SK-N-SH (cell line): ENCODE data around the gene SLC25A25. TPM values are rescaled to one million over a fixed set of nuclear protein-coding genes. Genes with fewer than 3 reads are reported as not detected.

ENCODE experiments used
- CTCF ChIA-PET: fragments of 300-600, 350-600 bp; formaldehyde crosslinking; extraction: SDS; loops from one replicate; lab custom pipeline; 2021; lab: Yijun Ruan, JAX
- POLR2A ChIA-PET: fragments of 350-600 bp; sonication (Branson Sonifier 250); formaldehyde crosslinking; extraction: SDS; loops from one replicate; lab custom pipeline; 2020; ENCODE audit warnings: antibody characterized with exemption, inconsistent platforms; lab: Yijun Ruan, JAX
- DNase-seq: peaks from one replicate; pipeline ENCODE4 v3.0.0; 2012
- H2AFZ ChIP-seq: fragments of 200-600 bp; sonication (generic); 2 replicates; pipeline ENCODE4 v1.8.1; 2016; ENCODE audit warnings: antibody characterized with exemption, mild to moderate bottlenecking, low read depth
- H3F3A ChIP-seq: fragments of 200-600 bp; sonication (generic); replicated peaks from 2 replicates; pipeline ENCODE3; 2016; ENCODE audit warnings: antibody characterized with exemption, mild to moderate bottlenecking; ENCODE audit not compliant: insufficient read depth
- H3K27ac ChIP-seq, 2 experiments: fragments of 200-500 bp in 1 of 2; fragments of 200-600 bp in 1 of 2; sonication (Bioruptor generic) in 1 of 2; sonication (generic), shearing (Covaris generic) in 1 of 2; 2 replicates each; pipeline versions ENCODE4 v1.5.1 to v1.6.1; 2014 to 2016; ENCODE audit warnings: low read depth in 2 of 2, inconsistent platforms in 1 of 2, low read length in 1 of 2, mild to moderate bottlenecking in 1 of 2, mixed read lengths in 1 of 2
- H3K27me3 ChIP-seq: fragments of 200-600 bp; sonication (generic), shearing (Covaris generic); 2 replicates; pipeline ENCODE4 v1.6.1; 2016; ENCODE audit warnings: mixed run types; ENCODE audit not compliant: insufficient read depth
- H3K36me3 ChIP-seq, 2 experiments: fragments of 200-500 bp in 1 of 2; fragments of 200-600 bp in 1 of 2; sonication (Bioruptor generic) in 1 of 2; sonication (generic) in 1 of 2; replicated peaks in 1 of 2; 2 replicates each; pipeline versions ENCODE3 to v1.5.1; 2014 to 2016; ENCODE audit warnings: low read length in 1 of 2, mild to moderate bottlenecking in 1 of 2; ENCODE audit not compliant: insufficient read depth in 2 of 2, control insufficient read depth in 1 of 2
- H3K4me1 ChIP-seq, 2 experiments: fragments of 200-500 bp in 1 of 2; fragments of 200-600 bp in 1 of 2; sonication (Bioruptor generic) in 1 of 2; sonication (generic), shearing (Covaris generic) in 1 of 2; 2 replicates each; pipeline versions ENCODE4 v1.5.1 to v1.6.1; 2014 to 2016; ENCODE audit warnings: low read depth in 1 of 2, low read length in 1 of 2, mixed run types in 1 of 2; ENCODE audit not compliant: insufficient read depth in 2 of 2, control insufficient read depth in 1 of 2
- H3K4me2 ChIP-seq: fragments of 200-600 bp; sonication (generic), shearing (Covaris generic); 2 replicates; pipeline ENCODE4 v1.6.1; 2017; ENCODE audit warnings: mixed run types
- H3K4me3 ChIP-seq, 2 experiments: fragments of 200-500 bp in 1 of 2; fragments of 200-600 bp in 1 of 2; sonication (Bioruptor generic) in 1 of 2; sonication (generic), shearing (Covaris generic) in 1 of 2; 2 replicates each; pipeline versions ENCODE4 v1.5.1 to v1.8.1; 2014 to 2016; ENCODE audit warnings: low read depth in 2 of 2, inconsistent platforms in 1 of 2, low read length in 1 of 2, mild to moderate bottlenecking in 1 of 2, mixed read lengths in 1 of 2, moderate library complexity in 1 of 2
- H3K79me2 ChIP-seq: fragments of 200-600 bp; sonication (generic); 2 replicates; pipeline ENCODE4 v1.8.1; 2017; ENCODE audit warnings: mild to moderate bottlenecking; ENCODE audit not compliant: insufficient read depth
- H3K9ac ChIP-seq: fragments of 200-600 bp; sonication (generic); 2 replicates; pipeline ENCODE4 v1.6.1; 2017; ENCODE audit warnings: mixed run types
- H3K9me2 ChIP-seq: fragments of 200-600 bp; sonication (generic); 2 replicates; pipeline ENCODE4 v1.6.1; 2017; ENCODE audit warnings: mixed run types
- H3K9me3 ChIP-seq: fragments of 200-600 bp; sonication (generic); 2 replicates; pipeline ENCODE4 v1.6.1; 2017; ENCODE audit warnings: mixed run types, mild to moderate bottlenecking, moderate library complexity
- H4K20me1 ChIP-seq: fragments of 200-600 bp; sonication (generic); 2 replicates; pipeline ENCODE4 v1.6.1; 2017; ENCODE audit warnings: mild to moderate bottlenecking, mixed run types; ENCODE audit not compliant: insufficient read depth
- CHD2 ChIP-seq: fragments of 150-350 bp; IDR thresholded peaks from 2 replicates; pipeline ENCODE4 v1.6.1; 2018; ENCODE audit warnings: low read length; ENCODE audit not compliant: partially characterized antibody
- ELF1 ChIP-seq: IDR thresholded peaks from 2 replicates; pipeline ENCODE4 v1.4.0; 2012
- EZH2phosphoT487 ChIP-seq: fragments of 200-600 bp; sonication (generic); IDR thresholded peaks from 2 replicates; pipeline ENCODE4 v1.6.1; 2017; ENCODE audit warnings: low read depth, mixed run types, mild to moderate bottlenecking, antibody characterized with exemption, moderate library complexity, borderline replicate concordance
- FOSL2 ChIP-seq: IDR thresholded peaks from 2 replicates; pipeline ENCODE4 v1.4.0; 2012; ENCODE audit warnings: low read depth, mild to moderate bottlenecking, moderate library complexity, borderline replicate concordance
- FOXJ3 ChIP-seq: sonication (generic); formaldehyde crosslinking; IDR thresholded peaks from 2 replicates; pipeline ENCODE4 v1.5.1; 2020; ENCODE audit warnings: mild to moderate bottlenecking, missing genetic modification reagents
- GABPA ChIP-seq: IDR thresholded peaks from 2 replicates; pipeline ENCODE4 v1.4.0; 2012; ENCODE audit warnings: low read depth, mild to moderate bottlenecking
- NFIC ChIP-seq: IDR thresholded peaks from 2 replicates; pipeline ENCODE4 v1.4.0; 2012; ENCODE audit warnings: borderline replicate concordance
- POLR2AphosphoS5 ChIP-seq: IDR thresholded peaks from 2 replicates; pipeline ENCODE4 v1.6.1; 2012; ENCODE audit warnings: low read depth, low read length
- RFX5 ChIP-seq: IDR thresholded peaks from 2 replicates; pipeline ENCODE4 v1.6.1; 2012; ENCODE audit warnings: mild to moderate bottlenecking, improper control_type of control experiment, low read length
- RXRA ChIP-seq: IDR thresholded peaks from 2 replicates; pipeline ENCODE4 v1.4.0; 2012; ENCODE audit warnings: low read depth, mild to moderate bottlenecking, borderline replicate concordance
- SMC3 ChIP-seq: IDR thresholded peaks from 2 replicates; pipeline ENCODE4 v1.6.1; 2012; ENCODE audit warnings: low read depth, low read length, improper control_type of control experiment
- TEAD4 ChIP-seq: IDR thresholded peaks from 2 replicates; pipeline ENCODE4 v1.4.0; 2012; ENCODE audit warnings: mild to moderate bottlenecking, borderline replicate concordance; ENCODE audit not compliant: insufficient read depth
- WGBS: methylation state at CpG from one replicate; pipeline ENCODE4 v1.1.6; 2017; ENCODE audit warnings: low lambda C conversion rate; 5-methylcytosine and 5-hydroxymethylcytosine counted together
- polyA plus RNA-seq, 3 experiments: library from polyadenylated mRNA; depleted of rRNA; stranded (reverse); fragments of >200 nt; gene quantifications; 2 replicates each; pipeline ENCODE4 v1.2.3, GENCODE V29; 2012
- TF ChIP-seq, protein P1 (sequence below): fragments of 150-350 bp; IDR thresholded peaks from 2 replicates; pipeline ENCODE4 v1.6.1; 2016; ENCODE audit warnings: mild to moderate bottlenecking, low read depth, low read length
- TF ChIP-seq, protein P2 (sequence below): fragments of 200-600 bp; sonication (generic); IDR thresholded peaks from 2 replicates; pipeline ENCODE4 v1.6.1; 2017; ENCODE audit warnings: antibody characterized with exemption, mild to moderate bottlenecking, moderate library complexity
- TF ChIP-seq, protein P3 (sequence below): IDR thresholded peaks from 2 replicates; pipeline ENCODE4 v1.6.1; 2012; ENCODE audit warnings: mild to moderate bottlenecking, low read depth, low read length, moderate library complexity
- TF ChIP-seq, protein P4 (sequence below): IDR thresholded peaks from 2 replicates; pipeline ENCODE4 v1.4.0; 2012; ENCODE audit warnings: low read depth, borderline replicate concordance

SLC25A25 gene
- polyA plus RNA-seq, 1 of the 3 experiments (the other 2 are of a cell fraction), result 12.1 TPM

DNA sequence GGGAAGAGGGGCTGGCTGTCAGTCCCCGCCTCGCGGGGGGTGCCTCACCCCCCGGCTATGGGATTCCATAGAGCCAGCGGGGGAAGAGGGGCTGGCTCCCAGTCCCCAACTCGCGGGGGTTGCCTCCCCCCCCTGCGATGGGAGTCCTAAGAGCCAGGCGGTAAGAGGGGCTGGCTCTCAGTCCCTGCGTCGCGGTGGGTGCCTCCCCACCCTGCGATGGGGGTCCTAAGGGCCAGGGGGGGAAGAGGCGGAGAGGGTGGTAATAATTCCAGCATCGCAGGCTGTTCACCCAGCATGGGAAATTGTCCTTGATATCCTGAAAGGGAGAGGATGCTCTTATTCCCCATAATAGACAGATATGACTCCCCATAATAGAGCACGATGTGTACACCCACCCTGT is 71.6 kb downstream of the SLC25A25 start:
- Histone ChIP-seq H3K27me3 (no peaks in the 10 kb centered on the region), H3K4me2 (no peak overlapping the region), H3K9ac (no peak overlapping the region), H3F3A (no peaks in the 10 kb centered on the region), H3K27ac (no peak overlapping the region), H2AFZ (no peak overlapping the region), H4K20me1 (no peaks in the 10 kb centered on the region), H3K9me3 (no peaks in the 10 kb centered on the region), H3K9me2 (no peaks in the 10 kb centered on the region), H3K79me2 (no peaks in the 10 kb centered on the region), H3K4me3 (no peak overlapping the region), H3K4me1 (peaks cover 0 to 3% of the 10 kb centered on the region in 2 experiments; a peak in 1 of 4 replicates), H3K36me3 (no peaks in the 10 kb centered on the region)
- ChIA-PET POLR2A (no interaction called here), CTCF (no interaction called here)
- DNase-seq, result no peak
- TF ChIP-seq NFIC (no peak), EZH2phosphoT487 (no peak), FOSL2 (no peak), SMC3 (no peak), TEAD4 (no peak), FOXJ3 (CRISPR knock-in tag) (no peak), CHD2 (no peak)
- TF ChIP-seq, protein P1, sequence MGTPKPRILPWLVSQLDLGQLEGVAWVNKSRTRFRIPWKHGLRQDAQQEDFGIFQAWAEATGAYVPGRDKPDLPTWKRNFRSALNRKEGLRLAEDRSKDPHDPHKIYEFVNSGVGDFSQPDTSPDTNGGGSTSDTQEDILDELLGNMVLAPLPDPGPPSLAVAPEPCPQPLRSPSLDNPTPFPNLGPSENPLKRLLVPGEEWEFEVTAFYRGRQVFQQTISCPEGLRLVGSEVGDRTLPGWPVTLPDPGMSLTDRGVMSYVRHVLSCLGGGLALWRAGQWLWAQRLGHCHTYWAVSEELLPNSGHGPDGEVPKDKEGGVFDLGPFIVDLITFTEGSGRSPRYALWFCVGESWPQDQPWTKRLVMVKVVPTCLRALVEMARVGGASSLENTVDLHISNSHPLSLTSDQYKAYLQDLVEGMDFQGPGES, result no peak
- TF ChIP-seq, protein P2, sequence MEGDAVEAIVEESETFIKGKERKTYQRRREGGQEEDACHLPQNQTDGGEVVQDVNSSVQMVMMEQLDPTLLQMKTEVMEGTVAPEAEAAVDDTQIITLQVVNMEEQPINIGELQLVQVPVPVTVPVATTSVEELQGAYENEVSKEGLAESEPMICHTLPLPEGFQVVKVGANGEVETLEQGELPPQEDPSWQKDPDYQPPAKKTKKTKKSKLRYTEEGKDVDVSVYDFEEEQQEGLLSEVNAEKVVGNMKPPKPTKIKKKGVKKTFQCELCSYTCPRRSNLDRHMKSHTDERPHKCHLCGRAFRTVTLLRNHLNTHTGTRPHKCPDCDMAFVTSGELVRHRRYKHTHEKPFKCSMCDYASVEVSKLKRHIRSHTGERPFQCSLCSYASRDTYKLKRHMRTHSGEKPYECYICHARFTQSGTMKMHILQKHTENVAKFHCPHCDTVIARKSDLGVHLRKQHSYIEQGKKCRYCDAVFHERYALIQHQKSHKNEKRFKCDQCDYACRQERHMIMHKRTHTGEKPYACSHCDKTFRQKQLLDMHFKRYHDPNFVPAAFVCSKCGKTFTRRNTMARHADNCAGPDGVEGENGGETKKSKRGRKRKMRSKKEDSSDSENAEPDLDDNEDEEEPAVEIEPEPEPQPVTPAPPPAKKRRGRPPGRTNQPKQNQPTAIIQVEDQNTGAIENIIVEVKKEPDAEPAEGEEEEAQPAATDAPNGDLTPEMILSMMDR, result no peak
- 73% methylated on average over 4 of the region's 16 CpGs for WGBS

DNA sequence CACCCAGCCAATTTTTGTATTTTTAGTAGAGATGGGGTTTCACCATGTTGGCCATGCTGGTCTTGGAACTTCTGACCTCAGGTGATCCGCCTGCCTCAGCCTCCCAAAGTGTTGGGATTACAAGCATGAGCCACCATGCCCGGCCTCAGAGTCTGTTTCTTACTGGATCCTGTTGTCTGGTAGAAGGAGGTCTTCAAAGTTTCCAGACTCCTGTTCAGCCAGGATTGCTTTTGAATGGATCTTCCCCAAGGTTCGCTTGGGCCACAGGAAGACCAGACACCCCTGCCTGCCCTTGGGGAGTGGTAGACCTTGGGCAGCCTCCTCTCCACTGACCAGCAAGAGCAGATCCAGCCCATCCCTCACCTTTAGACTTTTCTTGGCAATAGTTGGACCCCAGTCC is 73.6 kb downstream of the SLC25A25 start:
- ChIA-PET POLR2A (no interaction called here), CTCF (interaction anchor here (1.7 kb wide), 1 partner anchor 24 kb away, joined by 10 read pairs; no protein-coding TSS in a partner anchor)
- Histone ChIP-seq H2AFZ (no peak overlapping the region), H3K4me1 (no peaks in the 10 kb centered on the region), H4K20me1 (no peaks in the 10 kb centered on the region), H3K36me3 (no peaks in the 10 kb centered on the region), H3F3A (no peaks in the 10 kb centered on the region), H3K9me3 (no peaks in the 10 kb centered on the region), H3K9ac (no peak overlapping the region), H3K27ac (no peak overlapping the region), H3K4me2 (no peak overlapping the region), H3K79me2 (no peaks in the 10 kb centered on the region), H3K4me3 (no peak overlapping the region), H3K27me3 (no peaks in the 10 kb centered on the region), H3K9me2 (no peaks in the 10 kb centered on the region)
- TF ChIP-seq RFX5 (no peak), FOXJ3 (CRISPR knock-in tag) (no peak), ELF1 (no peak), RXRA (no peak), GABPA (no peak), SMC3 (no peak), POLR2AphosphoS5 (no peak), FOSL2 (no peak)
- TF ChIP-seq, protein P3, sequence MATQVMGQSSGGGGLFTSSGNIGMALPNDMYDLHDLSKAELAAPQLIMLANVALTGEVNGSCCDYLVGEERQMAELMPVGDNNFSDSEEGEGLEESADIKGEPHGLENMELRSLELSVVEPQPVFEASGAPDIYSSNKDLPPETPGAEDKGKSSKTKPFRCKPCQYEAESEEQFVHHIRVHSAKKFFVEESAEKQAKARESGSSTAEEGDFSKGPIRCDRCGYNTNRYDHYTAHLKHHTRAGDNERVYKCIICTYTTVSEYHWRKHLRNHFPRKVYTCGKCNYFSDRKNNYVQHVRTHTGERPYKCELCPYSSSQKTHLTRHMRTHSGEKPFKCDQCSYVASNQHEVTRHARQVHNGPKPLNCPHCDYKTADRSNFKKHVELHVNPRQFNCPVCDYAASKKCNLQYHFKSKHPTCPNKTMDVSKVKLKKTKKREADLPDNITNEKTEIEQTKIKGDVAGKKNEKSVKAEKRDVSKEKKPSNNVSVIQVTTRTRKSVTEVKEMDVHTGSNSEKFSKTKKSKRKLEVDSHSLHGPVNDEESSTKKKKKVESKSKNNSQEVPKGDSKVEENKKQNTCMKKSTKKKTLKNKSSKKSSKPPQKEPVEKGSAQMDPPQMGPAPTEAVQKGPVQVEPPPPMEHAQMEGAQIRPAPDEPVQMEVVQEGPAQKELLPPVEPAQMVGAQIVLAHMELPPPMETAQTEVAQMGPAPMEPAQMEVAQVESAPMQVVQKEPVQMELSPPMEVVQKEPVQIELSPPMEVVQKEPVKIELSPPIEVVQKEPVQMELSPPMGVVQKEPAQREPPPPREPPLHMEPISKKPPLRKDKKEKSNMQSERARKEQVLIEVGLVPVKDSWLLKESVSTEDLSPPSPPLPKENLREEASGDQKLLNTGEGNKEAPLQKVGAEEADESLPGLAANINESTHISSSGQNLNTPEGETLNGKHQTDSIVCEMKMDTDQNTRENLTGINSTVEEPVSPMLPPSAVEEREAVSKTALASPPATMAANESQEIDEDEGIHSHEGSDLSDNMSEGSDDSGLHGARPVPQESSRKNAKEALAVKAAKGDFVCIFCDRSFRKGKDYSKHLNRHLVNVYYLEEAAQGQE, result no peak
- TF ChIP-seq, protein P4, sequence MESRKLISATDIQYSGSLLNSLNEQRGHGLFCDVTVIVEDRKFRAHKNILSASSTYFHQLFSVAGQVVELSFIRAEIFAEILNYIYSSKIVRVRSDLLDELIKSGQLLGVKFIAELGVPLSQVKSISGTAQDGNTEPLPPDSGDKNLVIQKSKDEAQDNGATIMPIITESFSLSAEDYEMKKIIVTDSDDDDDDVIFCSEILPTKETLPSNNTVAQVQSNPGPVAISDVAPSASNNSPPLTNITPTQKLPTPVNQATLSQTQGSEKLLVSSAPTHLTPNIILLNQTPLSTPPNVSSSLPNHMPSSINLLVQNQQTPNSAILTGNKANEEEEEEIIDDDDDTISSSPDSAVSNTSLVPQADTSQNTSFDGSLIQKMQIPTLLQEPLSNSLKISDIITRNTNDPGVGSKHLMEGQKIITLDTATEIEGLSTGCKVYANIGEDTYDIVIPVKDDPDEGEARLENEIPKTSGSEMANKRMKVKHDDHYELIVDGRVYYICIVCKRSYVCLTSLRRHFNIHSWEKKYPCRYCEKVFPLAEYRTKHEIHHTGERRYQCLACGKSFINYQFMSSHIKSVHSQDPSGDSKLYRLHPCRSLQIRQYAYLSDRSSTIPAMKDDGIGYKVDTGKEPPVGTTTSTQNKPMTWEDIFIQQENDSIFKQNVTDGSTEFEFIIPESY, result no peak
- DNase-seq, result no peak
- WGBS, result 90% methylated on average over 3 of the region's 3 CpGs
